ENCODE data around the gene ASB10.
A peak's percentile ranks its signal among the peaks of the same experiment; 100 is the strongest.

The ASB10 gene

GRCh38 chr7:151187409-151188251, 580 bp upstream of the ASB10 start:
- FAIRE-seq = no peak

DNA sequence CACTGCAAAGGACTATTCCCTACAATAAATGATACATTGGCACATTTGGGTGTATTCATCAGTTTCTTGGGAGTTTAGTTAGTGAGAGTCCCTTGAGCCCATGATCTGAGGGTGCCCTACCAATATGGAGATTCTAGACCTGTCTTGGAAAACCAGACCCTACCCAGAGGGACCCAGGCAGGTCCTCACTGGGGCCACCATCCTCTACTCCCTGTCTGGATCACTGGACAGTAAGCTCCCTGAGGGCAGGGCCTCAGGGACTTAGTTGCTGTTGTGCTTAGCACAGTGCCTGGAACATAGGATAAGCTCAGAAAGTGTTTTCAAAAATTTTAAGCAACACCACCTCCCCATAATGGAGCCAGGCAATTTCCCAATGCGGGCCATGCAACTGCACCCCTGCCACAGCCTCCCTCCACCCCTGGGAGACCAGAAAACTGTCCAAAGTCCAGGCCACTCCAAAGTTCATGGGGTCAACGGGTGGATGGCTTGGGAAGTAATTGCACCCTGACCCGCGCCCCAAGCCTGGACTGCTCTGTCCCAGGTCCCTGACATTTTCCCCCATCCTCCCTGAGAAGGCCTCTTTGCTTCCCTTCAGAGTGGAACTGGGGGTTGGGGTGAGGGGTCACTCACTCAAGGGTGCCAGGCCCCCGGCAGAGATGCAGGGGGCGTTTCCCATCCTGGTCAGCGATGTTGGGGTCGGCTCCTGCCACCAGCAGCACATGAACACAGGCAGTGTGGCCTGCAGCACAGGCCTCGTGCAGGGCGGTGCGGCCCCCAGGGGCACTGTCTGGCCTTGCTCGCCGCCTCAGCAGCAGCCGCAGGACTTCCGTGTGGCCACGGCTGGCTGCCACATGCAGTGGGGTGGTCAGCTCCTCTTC, 1.0 kb downstream of the ASB10 start:
- no peak for FAIRE-seq

- FAIRE-seq = no peak
Measured at GRCh38 chr7:151181011-151181431, 6.0 kb downstream of the ASB10 start.

DNA sequence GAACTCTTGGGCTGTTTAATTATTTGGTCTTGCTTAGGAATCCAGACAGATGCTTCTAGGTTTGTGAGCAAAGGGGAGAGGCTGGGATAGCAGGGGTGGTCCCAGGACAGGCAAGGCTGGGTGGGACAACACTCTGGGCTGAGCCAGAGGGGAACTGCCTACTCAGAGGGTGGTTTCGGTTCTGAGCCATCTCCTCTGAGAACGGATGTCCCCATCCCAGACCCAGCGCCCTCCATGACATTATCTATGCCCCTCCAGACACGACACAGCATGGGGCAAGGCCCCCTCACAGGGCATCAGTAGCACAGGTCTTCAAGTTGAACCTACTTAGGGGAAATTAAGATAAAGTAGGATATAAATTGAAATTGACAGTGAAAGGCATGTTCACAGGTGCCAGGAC, 7.1 kb downstream of the ASB10 start:
- no peak for FAIRE-seq

DNA sequence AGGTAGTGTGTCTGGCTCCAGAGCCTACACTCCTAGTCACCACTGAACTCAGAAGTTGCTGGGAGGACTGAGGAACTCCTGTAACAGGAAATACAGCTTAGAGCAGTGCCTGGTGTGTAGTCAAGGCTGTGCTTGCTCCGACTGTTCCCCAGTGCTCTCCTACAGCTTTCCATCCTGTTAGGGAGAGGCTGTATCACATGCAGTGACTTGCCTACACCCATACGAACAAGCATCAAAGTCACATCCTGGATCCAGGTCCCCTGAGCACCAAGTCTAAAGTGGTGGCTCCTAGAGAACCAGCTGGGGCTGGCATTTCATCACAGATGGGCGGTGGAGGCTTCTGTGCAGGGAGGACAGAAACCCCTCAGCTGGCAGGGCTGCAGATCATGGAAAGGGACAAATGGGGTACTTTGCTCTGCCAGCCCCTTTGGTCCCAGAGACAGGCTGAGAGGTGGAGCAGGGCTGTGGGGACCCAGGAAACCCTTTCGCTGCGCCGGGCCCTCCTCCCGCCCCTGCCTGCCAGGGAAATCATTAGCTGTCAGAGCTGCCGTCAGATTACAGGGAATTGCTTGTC, 7.7 kb downstream of the ASB10 start:
- FAIRE-seq = no peak

GRCh38 chr7:151178831-151179230, 8.2 kb downstream of the ASB10 start:
- FAIRE-seq = no peak

GRCh38 chr7:151178236-151178635, 8.8 kb downstream of the ASB10 start:
- FAIRE-seq = no peak

- FAIRE-seq = no peak
Measured at GRCh38 chr7:151177310-151177709, 9.7 kb downstream of the ASB10 start.

- FAIRE-seq = no peak
Measured at GRCh38 chr7:151176401-151176800, 10.6 kb downstream of the ASB10 start.

DNA sequence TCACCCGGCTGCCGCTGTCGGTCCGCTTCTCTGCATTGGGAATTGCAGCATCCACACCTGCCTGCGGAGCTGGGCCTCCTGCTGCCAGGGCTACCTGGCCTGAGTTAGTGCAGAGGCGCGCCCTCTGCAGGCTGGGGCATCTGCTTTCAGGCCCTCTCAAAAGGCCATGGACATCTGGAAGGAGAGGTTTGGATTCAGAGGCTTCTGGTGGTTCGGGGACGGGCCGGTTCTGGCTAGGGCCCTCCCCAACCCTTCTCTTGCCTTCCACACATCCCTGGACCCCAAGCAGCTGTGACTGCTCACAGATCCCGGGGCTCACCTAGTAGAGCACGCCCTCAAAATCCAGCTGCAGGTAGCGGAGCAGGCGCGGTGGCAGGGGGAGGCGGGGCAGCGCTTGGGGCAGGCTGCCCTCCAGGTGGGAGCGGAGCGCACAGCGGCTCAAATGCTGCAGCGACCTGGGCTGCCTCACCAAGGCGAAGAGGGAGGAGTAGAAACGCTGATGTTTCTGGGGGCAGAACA, 11.2 kb downstream of the ASB10 start:
- FAIRE-seq = no peak

- FAIRE-seq = no peak
Measured at GRCh38 chr7:151175047-151175792, 11.8 kb downstream of the ASB10 start.

GRCh38 chr7:151174246-151175046, 12.6 kb downstream of the ASB10 start:
- no peak for FAIRE-seq

DNA sequence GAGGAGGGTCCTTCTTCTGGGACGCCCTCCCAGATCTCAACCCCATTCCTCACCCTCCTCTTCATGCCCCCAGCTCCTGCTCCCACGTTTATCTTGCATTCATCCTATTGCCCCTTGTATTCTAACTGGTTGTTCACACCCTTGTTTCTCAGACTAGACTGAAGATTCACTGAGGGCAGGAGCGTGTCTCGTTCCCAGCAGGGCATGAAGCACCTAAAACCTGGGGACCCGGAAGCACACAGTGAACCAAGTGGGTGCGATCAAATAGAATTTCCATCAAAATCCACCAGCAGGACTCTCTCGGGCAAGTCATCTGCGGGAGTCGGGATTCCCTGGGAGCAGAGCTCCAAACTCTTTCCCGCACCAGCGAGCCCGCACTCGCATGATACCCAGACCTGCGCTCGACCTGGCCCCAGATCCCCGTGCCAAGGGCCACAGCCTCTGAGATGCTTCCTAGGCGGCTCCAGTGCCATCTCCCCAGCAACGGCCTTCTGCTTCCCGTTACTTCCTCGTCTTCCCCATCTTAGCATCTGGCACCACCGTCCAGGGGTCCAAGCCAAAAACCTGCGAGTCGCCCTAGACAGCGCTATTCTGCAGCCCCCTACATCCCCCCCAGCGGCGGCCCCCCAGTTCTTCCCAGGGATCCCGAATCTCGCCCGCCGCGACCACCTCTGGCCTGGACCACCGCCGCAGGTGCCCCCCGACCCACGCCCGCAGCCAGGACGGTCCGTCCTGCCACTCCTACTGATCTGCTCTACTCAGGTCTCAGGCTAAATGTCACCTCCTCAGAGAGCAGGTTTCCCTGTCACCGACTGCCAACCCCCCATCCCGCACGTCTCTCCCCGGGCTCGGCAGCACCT, 13.4 kb downstream of the ASB10 start:
- FAIRE-seq = no peak

- peak; percentile 84 for FAIRE-seq
Measured at GRCh38 chr7:151172273-151173141, 14.5 kb downstream of the ASB10 start.

- FAIRE-seq = no peak
Measured at GRCh38 chr7:151168787-151169162, 18.3 kb downstream of the ASB10 start.

- no peak for FAIRE-seq
Measured at GRCh38 chr7:151168003-151168786, 18.9 kb downstream of the ASB10 start.

- FAIRE-seq = no peak
Measured at GRCh38 chr7:151167197-151167961, 19.7 kb downstream of the ASB10 start, which contains the start of gene GBX1. Gene GBX1, minus strand, starts transcription at chr7:151167694. Its CDS starts 146 bp downstream, at chr7:151167548.

Measured in endometrium (tissue), 2 donors.